HG02623 (cell line): ENCODE results near the gene LIPE.

Experiments
- ATAC-seq: cut with Tn5 transposase; IDR thresholded peaks from one replicate; pipeline ENCODE4 v1.9.1; 2021; ENCODE audit warnings: moderate library complexity; ENCODE audit not compliant: unreplicated experiment

The LIPE gene

DNA sequence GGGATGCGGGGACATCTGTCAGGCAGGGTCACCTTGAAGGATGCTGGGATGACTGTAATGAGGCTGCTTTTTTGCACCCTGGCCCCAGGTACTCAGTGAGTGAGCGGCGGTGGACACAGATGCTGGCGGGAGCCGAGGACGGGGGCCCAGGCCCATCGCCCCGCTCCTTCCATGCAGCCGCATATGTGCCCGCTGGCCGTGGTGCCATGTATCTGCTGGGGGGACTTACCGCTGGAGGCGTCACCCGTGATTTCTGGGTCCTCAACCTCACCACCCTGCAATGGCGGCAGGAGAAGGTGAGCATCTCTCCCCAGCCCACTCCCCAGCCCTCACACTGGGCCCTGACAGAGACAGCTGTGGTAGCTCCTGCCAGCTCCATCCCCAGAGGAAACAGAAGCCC is 70.5 kb downstream of the LIPE start:
- no peak for ATAC-seq

DNA sequence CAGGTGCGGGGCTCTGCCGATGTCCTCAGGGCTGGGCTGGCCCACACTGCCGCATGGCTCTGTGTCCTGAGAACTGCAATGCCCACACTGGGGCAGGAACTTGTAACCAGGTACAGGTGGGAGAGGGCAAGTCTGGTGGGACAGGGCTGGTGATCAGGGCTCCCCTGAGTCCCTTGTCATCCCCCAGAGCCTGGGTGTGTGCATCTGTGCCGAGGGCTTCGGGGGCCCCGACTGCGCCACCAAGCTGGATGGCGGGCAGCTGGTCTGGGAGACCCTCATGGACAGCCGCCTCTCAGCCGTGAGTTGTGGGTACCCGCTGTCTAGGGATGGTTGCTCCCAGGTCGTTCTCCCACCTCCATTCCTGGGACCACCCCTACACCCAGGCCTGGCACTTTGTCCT is 71.3 kb downstream of the LIPE start:
- no peak for ATAC-seq

DNA sequence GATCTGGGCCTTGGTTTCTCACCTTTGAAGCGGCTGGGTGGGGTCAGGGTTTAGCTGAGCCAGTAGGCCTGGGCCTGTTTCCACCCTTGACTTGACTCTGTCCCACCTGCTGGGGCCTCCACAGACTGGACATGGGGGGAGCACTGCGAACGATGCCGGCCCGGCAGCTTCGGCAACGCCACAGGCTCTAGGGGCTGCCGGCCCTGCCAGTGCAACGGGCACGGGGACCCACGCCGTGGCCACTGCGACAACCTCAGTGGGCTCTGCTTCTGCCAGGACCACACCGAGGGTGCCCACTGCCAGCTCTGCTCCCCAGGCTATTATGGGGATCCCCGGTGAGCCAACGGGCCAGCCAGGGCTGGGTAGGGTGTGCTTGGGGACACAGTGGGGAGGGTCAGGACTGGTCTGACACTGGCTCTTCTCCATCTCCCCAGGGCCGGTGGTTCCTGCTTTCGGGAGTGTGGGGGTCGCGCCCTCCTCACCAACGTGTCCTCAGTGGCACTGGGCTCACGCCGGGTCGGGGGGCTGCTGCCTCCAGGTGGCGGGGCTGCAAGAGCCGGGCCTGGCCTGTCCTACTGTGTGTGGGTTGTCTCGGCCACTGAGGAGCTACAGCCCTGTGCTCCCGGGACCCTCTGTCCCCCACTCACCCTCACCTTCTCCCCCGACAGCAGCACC is 73.7 kb downstream of the LIPE start:
- ATAC-seq, result no peak

DNA sequence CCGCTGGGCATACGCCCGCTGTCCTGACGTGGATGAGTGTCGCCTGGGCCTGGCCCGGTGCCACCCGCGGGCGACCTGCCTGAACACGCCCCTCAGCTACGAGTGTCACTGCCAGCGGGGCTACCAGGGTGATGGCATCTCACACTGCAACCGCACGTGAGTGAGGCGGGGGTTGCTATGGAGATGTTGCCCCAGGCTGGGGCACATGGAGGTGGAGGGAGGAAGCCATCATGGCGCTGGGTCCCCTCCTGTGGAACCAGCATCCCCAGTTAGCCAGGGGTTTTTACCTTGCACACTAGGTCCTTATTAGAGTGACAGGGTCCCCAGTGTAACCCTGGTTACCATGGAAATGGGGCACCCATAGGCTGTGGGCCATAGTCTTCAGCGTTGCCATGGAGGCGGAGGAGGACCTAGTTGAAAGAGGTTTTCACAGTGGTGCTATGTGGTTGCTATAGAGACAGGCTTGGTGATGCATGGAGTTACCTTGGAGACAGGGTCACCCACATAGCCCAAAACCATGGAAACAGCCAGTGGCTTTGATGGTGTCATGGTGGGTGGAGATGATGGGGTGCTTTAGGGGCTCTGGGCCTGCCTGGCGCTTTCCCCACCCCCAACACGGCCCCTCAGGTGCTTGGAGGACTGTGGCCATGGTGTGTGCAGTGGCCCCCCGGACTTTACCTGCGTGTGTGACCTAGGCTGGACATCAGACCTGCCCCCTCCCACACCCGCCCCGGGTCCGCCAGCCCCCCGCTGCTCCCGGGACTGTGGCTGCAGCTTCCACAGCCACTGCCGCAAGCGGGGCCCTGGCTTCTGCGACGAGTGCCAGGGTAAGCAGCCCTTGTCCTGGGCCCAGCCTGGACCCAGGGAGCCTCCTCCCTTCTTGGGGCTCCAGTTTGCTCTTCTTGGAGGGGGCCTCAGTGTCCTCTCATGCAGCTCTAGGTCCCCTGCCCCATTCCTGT is 74.6 kb downstream of the LIPE start:
- no peak for ATAC-seq
